NCI-H748 (cell line): ENCODE measurements around the gene BCL3.
"Not testable (repeated sequence)": the region's sequence is repeated elsewhere in the genome, so short reads cannot be mapped to it uniquely, and the experiment has no call there.

ENCODE experiments used
- DNase-seq: peaks from one replicate; lab custom pipeline; 2025; ENCODE audit not compliant: unreplicated experiment; lab: John Stamatoyannopoulos, UW

The BCL3 gene

GRCh38 chr19:44748426-44749254 is at the start of gene BCL3:
Gene BCL3 (plus strand): TSS chr19:44748708. CDS start chr19:44748791, 83 bp downstream.
- peak; percentile 54 for DNase-seq

GRCh38 chr19:44700547-44700946 is 48.0 kb upstream of the BCL3 start:
- DNase-seq = no peak

DNA sequence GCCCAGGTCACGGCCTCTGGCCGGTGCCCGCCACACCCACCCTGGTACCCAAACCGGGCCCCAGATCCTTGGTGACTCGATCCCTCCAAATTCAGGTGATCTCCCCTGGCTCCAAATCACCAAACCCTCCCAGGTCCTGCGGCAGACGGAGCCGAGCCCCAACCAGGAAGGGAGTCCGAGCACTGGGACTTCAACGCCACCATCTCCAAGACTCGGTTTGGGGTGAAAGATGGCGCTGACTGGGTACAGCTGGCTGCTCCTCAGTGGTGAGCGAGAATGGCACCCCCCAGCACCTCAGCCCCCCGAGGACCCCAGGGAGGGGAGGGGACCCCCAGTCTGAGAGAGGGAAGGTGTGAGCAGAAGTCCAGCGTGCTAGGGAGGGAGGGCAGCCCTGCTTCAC is 47.3 kb upstream of the BCL3 start:
- no peak for DNase-seq

- no peak for DNase-seq
Observed at GRCh38 chr19:44702551-44703176, 45.8 kb upstream of the BCL3 start.

- DNase-seq = no peak
Observed at GRCh38 chr19:44703336-44704078, 45.0 kb upstream of the BCL3 start.

GRCh38 chr19:44704982-44705381 is 43.5 kb upstream of the BCL3 start:
- no peak for DNase-seq

- no peak for DNase-seq
Observed at GRCh38 chr19:44705502-44706010, 43.0 kb upstream of the BCL3 start.

- DNase-seq = no peak
Observed at GRCh38 chr19:44706506-44707236, 41.8 kb upstream of the BCL3 start.

GRCh38 chr19:44707794-44708193 is 40.7 kb upstream of the BCL3 start:
- DNase-seq = no peak

GRCh38 chr19:44708940-44709339 is 39.6 kb upstream of the BCL3 start:
- no peak for DNase-seq

DNA sequence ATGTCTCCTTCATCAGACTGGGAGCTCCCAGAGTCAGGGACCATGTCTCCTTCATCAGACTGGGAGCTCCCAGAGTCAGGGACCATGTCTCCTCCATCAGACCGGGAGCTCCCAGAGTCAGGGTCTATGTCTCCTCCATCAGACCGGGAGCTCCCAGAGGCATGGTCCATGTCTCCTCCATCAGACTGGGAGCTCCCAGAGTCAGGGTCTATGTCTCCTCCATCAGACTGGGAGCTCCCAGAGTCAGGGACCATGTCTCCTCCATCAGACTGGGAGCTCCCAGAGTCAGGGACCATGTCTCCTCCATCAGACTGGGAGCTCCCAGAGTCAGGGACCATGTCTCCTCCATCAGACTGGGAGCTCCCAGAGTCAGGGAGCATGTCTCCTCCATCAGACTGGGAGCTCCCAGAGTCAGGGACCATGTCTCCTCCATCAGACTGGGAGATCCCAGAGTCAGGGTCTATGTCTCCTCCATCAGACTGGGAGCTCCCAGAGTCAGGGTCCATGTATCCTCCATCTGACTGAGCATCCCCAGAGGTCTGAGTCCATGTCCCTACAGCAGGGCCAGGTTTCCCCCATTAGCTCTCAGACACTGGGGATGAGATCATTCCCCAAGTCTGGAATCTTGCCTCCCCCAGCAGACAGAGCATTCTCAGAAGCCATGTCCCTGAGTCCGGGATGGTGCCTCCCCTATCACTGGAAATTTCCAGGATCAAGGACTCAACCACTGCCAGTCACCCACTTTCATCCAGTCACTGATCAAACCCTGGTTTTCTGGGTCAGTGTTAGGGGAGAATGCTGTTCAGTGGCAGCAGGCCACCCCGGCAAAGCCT is 38.9 kb upstream of the BCL3 start:
- not testable (repeated sequence) for DNase-seq

- DNase-seq = no peak
Observed at GRCh38 chr19:44710483-44710882, 38.0 kb upstream of the BCL3 start.

- DNase-seq = peak; percentile 11
Observed at GRCh38 chr19:44712864-44713515, 35.5 kb upstream of the BCL3 start.

DNA sequence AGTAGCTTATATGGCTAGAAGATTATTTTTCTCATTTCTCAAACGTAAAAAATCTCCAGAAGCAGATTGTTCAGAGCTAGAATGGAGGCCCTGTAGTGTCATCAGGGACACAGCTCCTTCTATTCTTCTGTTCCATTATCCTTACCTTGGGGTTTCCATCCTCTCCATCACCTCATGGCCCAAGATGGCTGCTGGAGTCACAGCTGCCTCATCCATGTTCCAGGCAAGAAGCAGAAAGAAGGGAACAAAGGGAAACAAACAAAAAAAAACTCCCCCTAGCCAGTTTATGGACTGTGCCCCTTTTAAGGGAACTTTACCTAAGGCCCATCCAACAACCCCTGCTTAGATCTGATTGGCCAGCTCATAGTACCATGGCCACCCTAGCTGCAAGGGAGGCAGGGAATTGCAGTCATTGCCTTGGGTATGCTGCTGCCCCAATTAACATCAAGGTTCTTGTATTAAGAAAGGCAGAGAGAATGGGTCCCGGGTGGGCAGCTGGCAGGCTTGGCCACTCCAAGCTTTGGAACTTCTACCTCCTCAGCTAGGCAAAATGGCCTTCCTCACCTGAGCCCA is 33.8 kb upstream of the BCL3 start:
- DNase-seq = no peak

DNA sequence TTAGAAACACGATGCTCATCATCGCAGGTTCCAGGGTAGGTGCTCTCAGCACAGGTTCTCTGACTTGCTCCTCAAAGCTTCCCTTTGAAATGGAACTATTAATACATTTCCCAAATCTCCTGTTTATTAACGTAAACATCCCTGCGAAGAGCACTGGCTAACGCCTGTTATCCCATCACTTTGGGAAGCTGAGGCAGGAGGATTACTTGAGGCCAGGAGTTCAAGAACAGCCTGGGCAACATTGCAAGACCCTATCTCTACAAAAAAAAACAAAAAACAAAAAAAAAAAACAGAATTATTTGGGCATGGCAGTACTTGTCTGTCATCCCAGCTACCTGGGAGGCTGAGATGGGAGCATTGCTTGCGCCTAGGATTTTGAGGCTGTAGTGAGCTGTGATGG is 30.9 kb upstream of the BCL3 start:
- DNase-seq = no peak

- peak; percentile 38 for DNase-seq
Observed at GRCh38 chr19:44718441-44719261, 29.9 kb upstream of the BCL3 start.

DNA sequence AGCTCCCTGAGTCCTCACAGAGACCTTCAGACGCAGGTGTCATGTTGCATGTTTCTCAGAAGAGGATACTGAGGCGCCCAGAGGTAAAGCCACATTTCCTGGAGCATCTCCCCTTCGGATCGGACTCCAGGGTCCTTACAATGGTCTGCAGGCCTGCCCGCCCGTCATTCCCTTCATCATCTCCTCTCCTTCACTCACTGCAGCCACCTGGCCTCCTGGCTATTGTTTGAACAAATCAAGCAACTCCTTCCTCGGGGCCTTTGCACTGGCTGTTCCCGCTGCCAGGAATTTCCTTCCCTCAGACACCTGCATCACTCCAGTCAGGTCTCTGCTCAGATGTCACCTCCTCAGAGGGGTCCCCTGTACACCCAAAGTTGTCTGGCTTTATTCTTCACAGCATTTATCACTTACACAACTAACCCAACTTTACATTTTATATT is 29.2 kb upstream of the BCL3 start:
- DNase-seq = no peak

- not testable (repeated sequence) for DNase-seq
Observed at GRCh38 chr19:44720396-44720795, 28.1 kb upstream of the BCL3 start.
